ENCODE results near the gene SRRT.
A peak's percentile ranks its signal among the peaks of the same experiment; 100 is the strongest.

SRRT gene

GRCh38 chr7:100882201-100882600, 7.3 kb downstream of the SRRT start:
- no peak for DNase-seq

DNA sequence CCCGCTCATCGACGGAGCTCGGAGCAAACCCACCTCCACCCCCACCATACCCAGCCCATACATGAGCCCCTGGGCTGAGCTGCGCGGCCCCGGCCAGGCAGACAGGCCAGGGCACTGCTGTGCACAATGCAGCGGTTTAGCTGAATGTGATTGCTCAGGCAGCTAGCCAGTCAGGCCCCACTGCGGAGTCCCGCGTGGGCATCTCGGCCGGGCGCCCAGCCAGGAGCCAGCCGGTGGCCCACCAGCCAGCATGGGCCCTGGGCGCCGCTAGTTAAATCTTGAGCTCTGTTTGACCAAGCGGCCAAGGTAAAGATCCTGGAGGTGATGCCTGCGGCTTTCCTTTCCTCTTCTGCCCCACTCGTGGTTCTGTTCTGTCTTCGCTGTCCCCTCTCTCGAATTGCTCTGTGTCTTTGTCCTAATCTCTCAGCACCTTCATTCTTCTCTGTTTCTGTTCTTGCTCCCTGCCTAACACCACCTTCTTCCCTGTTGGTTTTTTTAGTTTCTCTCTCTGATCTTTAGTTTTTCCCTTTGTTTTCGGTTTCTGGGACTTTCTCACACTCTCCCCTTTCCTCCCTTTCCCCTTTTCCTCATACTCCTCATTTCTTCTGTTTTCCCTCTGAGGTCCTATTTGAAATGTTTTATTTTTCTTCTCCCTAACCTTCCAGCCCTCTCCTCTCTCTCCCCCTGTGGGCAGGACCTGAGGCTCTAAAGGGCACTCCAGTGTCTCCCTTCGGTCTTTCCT, 8.1 kb downstream of the SRRT start:
- no peak for DNase-seq

GRCh38 chr7:100884736-100885439, 10.0 kb downstream of the SRRT start:
- DNase-seq: no peak

GRCh38 chr7:100885440-100886141, 10.7 kb downstream of the SRRT start:
- no peak for DNase-seq

DNA sequence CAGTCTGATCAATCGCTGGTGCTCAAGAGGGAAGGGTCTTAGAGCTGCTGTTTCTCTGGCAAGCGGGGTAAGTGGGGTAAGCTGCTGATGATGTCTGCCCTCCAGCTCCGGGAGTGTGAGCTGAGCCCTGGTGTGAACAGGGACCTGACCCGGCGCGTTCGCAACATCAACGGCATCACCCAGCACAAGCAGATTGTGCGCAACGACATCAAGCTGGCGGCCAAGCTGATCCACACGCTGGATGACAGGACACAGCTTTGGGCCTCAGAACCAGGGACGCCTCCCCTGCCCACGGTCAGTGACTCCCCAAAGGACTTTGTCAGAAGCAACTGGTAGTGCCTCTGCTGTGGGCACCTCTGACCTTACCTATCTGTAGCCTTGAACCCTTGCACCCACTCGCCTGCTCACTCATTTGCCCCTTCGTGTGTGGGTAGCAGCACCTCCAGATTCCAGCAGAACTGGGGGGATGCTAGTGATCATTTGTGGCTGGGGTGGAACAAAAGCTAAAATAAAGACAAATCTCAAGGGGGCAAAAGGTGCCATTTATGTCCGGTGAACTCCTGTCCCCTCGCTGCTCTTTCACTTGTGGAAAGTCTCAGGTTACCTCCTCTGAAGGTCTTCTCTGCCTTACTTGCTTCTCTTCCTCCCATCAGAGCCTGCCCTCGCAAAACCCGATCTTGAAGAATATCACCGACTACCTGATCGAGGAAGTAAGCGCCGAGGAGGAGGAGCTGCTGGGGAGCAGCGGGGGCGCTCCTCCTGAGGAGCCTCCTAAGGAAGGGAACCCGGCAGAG, 11.4 kb downstream of the SRRT start:
- no peak for DNase-seq

DNA sequence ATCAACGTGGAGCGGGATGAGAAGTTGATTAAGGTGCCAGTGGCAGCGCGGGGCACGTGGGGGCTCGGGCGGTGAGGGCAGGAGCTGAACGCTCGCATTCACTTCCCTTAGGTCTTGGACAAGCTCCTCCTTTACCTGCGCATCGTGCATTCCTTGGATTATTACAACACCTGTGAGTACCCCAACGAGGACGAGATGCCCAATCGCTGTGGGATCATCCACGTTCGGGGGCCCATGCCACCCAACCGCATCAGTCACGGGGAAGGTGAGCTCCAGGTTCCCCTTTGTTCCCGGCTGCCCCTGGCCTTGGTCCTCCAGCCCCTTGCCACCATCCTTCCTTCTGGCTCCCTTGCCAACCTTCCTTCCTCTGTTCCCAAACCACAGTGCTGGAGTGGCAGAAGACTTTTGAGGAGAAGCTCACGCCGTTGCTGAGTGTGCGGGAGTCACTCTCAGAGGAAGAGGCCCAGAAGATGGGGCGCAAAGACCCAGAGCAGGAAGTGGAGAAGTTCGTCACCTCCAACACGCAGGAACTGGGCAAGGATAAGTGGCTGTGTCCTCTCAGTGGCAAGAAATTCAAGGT, 12.1 kb downstream of the SRRT start:
- no peak for DNase-seq

DNA sequence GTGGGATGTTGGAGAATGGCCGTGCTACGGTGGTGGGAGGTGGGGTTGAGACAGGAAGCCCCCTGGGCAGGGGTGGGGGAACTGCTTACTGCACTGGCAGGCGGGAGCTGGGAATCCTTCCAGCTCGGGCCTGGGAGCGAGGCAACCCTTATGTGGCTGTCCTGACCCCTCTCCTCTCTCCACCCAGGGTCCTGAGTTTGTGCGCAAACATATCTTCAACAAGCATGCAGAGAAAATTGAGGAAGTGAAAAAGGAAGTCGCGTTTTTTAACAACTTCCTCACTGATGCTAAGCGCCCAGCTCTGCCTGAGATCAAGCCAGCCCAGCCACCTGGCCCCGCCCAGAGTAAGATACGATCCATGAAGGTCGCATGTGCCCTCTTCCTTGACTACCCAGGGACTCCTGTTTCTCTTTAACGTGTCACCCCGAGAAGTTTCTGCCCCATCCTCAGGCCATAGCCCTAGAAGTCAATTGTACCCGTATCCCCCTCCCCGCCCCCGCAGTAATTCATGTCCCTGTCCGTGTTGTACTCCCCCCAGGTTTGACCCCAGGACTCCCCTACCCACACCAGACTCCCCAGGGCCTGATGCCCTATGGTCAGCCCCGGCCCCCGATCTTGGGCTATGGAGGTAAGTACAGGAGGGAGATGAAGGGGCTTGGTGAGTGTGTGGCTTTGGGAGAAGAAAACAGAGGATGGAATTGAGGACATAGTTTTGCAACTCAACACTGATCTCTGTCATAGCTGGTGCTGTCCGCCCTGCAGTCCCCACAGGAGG, 12.8 kb downstream of the SRRT start:
- DNase-seq: peak; percentile 87

DNA sequence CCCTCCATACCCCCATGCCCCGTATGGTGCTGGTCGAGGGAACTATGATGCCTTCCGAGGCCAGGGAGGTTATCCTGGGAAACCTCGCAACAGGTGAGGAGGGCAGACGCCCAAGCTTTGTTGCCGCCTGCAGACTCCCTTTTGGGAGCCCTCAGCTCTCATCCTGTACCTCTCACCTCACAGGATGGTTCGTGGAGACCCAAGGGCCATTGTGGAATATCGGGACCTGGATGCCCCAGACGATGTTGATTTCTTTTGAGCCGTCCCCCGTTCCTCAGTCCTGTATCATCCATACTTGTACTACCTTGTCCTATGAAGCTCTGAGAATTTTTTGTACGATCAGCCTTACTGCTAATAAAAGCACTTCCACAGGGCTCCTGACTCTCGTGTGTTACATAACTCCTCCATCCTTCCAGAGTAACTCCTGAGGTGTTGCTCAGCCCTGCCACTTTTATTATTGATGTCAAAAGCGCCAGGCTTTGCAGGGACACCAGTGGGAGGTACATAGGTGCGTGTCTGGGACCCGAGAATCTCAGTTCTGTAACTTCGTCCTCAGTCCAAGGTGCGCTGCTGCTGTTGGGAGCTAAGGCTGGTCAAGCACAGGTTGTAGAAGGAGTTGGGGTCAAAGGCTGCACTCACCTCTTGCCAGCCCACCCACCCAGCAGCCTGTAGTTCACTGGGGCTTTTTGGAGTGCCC, 13.5 kb downstream of the SRRT start:
- DNase-seq: no peak

DNA sequence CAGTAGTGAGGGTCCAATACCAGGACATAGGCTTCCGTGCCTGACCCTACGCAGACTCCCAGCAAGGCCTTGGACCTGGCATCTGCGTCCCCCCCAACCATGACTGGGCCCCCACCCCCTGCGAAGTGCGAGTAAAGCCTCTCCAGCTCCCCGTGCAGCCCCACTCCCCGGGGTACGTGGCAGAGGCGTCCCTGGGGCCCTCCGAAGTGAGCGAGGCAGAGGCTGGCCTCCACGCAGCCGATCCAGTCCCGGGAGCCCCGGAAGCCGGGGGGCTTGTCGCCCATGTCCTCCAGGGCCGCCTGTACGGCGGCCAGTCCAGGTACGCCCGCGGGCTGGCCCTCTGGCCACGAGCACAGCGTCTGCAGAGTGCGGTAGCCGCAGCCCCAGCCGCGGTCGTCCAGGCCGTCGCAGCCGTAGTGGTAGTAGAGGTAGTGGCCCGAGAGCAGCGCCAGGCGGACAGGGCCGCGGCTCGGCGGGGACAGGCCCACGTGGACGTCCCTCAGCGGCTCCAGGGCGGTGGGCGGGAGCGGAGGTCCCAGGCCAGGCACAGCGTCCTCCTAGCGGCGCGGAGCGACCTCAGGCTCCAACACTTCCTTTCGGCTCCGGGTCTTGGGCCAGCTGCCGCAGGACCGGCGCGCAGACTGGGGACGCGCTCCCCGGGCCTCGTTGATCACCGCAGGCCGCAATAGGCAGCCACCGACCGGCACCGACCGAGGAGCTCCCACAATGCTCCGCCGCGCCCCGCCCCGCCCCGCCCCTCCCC, 14.3 kb downstream of the SRRT start, which contains the start of gene UFSP1:
UFSP1 (minus strand) TSS at position 728 of the 763 bp plus-strand sequence; CDS start at position 284, 444 bp downstream.
- DNase-seq: no peak

- peak; percentile 2 for DNase-seq
These were observed 16.0 kb downstream of the SRRT start for GRCh38 chr7:100890653-100891567.

GRCh38 chr7:100891568-100892247, 16.8 kb downstream of the SRRT start:
- peak; percentile 2 for DNase-seq

GRCh38 chr7:100892364-100893317, 17.7 kb downstream of the SRRT start:
- DNase-seq: peak; percentile 2

- DNase-seq: no peak
These were observed 18.5 kb downstream of the SRRT start for GRCh38 chr7:100893318-100893895.

DNA sequence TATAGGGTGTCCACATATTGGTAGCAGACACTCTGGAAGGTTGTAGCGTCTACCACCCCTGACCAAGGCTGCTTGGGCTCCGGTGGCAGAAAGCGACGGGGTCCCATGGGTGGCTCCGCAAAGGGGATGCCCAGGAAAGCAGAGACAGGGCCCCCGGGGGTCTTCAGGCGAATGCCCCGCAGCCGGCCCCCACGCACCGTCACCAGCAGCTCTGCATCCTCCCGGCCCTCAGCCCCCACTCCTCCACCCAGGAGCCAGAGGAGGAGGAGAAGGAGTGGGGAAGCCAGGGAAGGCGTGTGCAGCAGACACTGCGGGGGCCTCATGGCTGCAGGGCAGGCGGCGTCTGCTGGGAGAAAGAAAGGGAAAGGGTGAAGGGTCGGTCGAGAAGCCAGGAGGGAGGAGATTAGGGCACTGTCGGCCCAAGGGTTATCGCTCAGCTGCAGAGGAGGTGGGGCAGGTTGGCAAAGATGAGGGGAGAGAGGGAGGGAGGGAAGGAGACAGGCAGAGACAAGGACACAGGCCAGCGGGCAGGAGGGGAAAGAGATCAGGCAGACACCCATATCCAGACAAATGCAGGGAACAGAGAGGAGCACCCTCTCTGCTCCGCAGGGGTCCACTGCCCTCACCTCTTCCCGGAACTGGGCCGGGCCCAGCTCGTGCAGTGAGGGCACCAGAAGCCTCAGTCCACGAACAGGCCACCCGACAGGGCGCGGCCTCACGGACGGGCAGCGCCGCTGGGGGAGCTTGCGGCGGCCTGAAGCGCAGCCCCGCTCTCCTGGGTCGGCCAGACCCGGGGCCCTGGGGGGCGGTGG, 19.2 kb downstream of the SRRT start:
- peak; percentile 11 for DNase-seq

- no peak for DNase-seq
These were observed 20.2 kb downstream of the SRRT start for GRCh38 chr7:100894860-100895700.

All from RPMI8226 (cell line).